ENCODE results near the gene NOTO.
"Not testable (repeated sequence)": the region's sequence is repeated elsewhere in the genome, so short reads cannot be mapped to it uniquely, and the experiment has no call there.

Gene NOTO, protein sequence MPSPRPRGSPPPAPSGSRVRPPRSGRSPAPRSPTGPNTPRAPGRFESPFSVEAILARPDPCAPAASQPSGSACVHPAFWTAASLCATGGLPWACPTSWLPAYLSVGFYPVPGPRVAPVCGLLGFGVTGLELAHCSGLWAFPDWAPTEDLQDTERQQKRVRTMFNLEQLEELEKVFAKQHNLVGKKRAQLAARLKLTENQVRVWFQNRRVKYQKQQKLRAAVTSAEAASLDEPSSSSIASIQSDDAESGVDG

DNA sequence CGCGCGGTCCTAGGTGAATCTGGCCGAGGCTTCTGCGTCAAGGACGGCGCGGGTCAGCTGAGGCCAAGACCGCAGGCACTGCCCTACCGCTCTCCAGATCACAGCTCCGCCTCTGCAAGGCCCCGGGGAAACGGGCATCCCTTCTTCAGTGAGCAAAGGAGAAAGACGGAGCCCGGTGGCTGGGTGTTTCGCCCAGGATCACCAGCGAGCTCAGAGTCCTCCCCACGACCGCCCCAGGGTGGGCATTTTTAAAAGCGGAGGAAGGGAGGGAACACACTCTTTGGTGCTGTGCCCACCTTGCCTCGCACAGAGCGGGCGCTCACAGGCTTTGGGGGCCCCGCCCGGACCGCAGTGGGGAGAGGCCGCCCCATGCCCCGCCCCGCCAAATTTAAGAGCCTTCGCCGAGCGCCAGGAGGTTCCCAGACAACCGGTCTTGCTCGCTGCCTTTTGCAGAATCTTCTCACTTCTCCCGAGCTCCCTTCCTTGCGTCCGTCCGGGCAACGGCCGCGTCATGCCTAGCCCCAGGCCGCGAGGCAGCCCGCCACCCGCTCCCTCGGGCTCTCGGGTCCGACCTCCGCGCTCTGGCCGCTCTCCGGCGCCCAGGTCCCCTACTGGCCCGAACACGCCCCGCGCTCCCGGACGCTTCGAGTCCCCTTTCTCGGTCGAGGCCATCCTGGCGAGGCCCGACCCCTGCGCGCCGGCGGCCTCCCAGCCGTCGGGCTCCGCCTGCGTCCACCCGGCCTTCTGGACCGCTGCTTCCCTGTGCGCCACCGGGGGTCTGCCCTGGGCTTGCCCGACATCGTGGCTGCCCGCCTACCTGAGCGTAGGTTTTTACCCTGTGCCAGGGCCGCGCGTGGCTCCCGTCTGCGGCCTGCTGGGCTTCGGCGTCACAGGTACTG lies at the start of gene NOTO:
NOTO (plus strand) TSS at position 419 of the 899 bp plus-strand sequence; CDS start at position 512, 93 bp downstream.
- DNase-seq (ENCODE audit: low spot score), result no peak

DNA sequence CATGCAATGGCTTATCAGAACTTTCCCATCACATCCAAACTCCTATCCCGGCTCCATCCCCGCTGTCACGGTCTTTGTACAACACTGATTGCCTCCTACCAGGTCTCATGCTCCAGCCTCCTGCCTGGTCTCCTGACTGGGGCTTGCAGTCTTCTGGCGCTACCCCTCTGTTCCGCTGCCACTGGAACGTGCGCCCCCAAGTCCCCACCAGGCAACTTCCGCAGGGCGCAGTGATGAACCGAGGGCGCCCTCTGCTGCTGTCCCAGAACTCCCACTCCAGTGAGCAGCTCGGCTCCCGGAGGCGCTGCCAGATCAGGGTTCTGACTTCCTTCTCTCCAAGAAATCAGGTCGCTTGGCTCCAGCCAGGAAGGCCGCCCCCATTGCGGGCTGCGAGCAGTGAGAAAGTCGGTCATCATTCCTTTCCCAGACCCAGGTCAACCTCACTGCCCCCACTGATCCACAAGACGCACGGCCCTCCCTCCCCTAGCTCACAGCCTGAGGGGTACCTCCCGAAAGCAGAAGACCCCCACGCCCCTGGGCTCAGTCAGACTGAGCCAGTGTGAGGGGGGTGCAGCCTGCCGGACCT lies 45.7 kb upstream of the NOTO start:
- no peak for DNase-seq (ENCODE audit: low spot score)

DNA sequence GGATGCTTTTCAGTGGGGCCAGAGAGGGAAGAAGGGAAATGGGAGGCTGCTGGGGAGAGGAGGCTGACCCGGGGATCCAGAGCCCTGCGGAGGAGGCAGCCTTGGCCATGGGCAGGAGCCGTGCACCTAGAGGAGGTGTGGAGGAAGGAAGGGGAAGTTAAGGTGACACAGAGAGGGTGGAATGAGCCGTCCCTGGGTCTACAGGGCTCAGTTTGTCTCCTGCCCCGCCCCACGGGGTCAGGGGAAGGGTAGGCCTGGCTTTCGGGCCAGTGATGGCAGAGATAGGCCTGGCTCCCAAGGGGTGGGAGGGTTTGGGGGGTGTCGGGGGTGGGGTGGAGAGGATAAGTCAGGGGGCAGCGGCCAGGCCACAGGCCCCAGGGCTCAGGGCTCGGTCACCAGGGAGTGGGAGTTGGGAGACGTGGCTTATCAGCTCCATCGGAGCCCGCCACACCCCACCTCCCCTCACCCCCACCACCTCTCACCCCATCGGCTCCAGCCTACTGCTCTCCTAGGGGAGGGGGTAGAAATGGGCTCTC lies 39.5 kb upstream of the NOTO start:
- DNase-seq (ENCODE audit: low spot score), result no peak

DNA sequence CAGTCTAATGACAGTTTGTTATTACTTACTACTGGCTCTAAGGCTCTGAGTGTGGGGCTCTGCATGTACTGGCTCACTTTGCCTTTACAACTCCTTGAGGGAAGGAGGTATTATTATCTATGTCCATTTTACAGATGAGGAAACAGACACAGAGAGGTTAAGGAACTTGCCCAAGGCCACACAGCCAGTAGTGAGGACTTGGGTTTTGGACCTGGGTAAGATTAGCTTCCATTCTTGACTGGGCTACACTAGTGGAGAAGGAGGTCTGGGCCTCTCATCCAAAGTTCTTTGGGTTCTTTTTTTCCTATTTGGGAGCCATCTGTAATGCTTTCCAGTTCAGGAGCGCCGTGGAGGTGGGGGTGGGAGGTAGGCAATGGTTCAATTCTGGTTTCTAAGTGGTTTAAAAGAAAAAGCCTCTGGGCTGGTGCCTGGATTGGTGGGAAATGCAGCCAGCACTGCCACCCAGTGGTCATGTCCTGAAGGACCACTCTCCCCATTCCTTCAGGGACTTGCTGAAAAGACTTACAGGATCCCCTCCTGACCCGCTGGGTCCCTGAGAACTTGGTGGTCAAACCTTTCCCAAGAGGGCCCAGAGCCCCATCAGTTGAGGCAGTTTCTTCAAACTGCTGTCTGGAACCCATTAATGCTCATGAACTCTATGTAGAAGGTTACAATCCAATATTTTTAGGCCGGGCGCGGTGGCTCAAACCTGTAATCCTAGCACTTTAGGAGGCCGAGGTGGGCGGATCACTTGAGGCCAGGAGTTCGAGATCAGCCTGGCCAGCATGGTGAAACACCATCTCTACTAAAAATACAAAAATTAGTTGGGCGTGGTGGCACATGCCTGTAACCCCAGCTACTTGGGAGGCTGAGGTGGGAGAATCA lies 38.6 kb upstream of the NOTO start:
- DNase-seq (ENCODE audit: low spot score), result peak; percentile 82

DNA sequence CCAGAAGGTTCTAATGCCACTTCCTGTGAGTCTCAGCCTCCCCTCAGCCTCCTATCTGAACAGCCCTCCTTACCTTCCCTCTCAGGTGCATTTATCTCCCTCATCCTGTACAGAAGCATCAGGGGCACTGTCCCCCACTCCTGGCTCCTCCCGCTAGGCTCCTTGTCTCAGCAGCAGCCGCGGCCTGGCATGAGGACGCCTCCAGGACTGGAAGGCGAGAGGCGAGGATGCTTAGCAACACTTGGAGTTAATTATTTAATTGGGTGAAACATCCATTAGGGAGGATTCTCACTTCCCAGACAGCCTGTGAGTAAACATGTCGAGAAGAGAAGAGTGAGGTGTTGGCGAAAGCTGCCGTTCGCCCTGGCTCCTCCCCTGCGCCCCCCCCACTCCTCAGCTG lies 36.4 kb upstream of the NOTO start:
- not testable (repeated sequence) for DNase-seq (ENCODE audit: low spot score)

DNA sequence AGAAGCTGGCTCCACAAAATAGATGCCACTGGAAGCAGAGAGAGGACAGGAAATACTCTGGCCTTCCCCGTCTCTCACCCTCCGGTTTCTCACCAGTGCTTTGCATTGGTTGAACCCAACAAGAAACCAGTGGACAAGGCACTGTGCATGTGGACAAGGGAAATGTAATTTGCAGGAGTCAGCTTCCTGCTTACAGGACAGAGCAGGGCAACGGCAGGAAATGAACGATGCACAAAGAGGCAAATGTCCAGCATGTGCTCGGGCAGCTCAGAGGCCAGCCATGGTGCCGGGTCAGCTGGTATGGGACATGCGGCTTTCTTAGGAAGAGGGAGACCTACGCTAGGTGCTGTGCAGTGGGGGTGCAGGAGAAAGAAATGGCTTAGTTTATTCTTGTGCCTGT lies 35.6 kb upstream of the NOTO start:
- not testable (repeated sequence) for DNase-seq (ENCODE audit: low spot score)

DNA sequence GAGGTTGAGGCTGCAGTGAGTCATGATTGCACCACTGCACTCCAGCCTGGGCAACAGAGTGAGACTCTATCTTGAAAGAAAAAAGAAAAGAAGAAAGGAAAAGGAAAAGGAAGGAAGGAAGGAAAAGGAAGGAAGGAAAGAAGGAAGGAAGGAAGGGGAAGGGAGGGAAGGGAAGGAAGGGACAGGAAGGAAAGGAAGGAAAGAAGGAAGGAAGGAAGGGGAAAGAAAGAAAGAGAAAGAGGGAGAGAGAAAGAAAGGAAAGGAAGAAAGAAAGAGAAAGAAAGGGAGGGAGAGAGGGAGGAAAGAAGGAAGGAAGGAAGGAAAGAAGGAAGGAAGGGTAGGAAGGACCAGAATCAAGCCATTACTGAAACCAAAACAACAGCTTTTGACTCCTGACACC lies 34.0 kb upstream of the NOTO start:
- DNase-seq (ENCODE audit: low spot score), result not testable (repeated sequence)

DNA sequence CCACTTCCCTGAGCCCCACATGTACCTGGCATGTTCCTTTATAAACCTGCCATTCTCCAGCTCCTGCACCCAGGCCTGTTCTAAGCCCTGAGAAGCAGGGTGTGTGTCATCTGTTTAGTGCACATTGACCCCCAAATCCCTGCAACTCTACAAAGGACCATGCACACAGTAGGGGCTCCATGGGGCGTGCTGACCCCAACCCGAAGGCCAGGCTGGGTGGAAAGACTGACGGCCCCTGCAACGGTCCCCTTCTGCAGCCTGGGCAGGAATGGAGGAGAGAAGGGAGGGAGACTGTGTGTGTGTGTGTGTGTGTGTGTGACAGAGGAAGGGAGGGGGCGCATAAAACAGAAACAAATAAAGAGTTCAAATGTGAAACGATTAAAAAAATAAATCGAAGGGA lies 32.0 kb upstream of the NOTO start:
- not testable (repeated sequence) for DNase-seq (ENCODE audit: low spot score)

DNA sequence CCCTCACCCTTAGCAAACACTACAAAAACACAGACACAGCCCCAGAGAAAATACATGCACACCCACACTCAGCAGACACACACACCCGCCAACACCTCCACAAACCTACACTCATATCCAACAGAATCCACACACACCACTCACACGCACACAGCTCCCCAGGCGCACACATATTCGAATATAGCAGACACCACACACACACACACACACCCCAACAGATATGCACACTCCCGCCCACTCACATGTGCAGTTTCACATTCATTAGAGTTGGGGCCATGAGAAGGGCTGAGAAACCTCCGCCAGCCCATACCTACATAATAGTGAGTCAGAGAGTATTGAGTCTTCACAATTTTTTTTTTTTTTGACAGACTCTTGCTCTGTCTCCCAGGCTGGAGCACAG lies 29.4 kb upstream of the NOTO start:
- no peak for DNase-seq (ENCODE audit: low spot score)

DNA sequence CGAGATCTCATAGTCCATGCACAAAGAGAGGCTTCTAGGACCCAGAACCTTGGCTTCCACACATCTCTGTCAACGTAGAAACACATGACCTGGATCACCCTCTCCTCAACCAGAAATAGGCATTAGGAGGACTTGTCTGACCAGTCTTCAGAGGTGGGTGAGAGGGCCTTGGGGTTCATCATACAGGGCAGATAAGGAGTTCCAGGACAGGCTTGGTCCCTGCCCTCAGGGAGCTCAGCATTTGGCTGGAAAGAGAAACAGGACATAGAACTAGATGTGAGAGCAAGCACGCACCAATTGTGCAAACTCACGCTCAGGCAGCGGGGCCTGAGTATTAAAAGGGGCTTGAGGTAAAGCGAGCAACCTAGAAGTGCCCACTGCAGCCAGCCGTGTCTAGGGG lies 28.6 kb upstream of the NOTO start:
- DNase-seq (ENCODE audit: low spot score), result no peak

DNA sequence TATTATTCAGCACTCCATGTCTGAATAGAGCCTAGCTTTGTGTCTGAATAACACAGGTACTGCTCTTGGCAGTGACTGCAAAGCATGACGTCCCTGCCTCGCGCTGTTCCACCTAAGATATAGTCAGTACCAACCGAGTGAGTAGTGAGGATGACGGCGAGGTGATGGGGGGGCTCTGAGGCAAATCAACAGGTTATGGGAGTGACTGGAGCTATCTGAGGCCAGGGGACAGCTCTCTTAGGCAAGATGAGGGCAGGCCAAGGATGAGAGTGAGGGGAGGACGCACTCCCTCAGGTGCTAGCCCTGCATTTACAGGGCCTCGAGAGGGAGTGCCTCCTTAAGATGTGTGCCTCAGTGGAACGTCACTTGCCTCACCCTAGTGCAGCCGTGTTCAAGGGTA lies 28.1 kb upstream of the NOTO start:
- no peak for DNase-seq (ENCODE audit: low spot score)

DNA sequence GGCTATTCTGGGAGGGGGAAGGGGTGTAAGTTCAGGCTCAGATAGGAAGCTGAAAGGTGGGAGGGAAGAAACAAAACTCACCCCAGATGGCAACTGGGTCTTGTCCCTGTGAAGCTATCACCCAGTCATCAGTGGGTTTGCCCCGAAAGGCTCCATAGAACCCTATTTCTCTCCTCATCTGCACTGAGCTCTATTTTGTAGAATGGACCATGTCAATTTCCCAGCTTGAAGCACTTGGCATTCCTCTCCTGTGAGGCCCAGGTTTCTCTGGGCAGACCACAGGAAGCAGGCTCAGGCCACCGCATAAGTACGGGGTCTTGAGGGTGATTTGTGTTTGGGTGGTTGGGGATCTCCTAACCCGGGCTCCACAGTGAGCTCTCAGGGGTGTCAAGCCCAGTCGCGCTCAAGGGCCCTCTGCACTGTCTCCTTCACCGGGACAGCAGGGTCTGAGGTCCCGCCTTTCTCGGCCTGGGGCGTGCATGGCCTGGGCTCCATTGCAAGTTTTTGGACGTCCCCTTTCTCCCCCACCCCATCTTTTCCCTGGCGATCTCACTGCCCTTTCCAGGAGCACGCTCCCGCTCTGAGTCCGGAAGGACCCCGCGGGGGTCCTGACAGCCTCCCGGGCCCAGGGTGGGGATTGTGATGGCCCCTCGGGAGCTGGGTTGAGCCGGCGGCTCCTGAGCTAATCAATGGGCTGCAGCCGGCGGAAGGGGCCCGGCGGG lies 27.3 kb upstream of the NOTO start:
- no peak for DNase-seq (ENCODE audit: low spot score)

DNA sequence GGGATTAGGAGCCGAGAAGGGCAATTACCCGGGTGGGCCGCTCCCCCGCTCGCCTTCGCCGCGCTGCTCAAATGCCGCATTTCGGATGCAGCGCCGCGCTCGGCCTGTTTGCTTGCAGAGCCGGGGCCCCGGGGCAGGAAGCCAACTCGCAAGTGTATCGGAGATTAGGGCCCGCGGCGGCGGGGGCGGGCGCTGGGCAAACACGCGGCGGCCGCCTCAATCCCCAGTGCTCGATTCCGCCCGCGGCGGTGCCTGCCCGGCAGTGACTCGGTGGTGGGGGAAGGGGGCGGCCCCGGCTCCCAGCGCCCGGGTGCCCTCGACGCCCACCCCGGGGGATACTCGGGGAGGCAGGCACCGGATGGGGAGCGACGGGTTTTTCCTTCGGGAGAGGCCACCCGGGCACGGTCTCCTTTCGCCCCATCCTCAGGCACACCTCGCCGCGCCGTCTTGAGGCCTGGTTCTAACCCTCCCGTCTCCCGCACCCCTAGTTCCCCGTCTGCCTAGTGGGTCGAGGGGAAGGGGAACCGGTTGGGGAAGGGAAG lies 26.6 kb upstream of the NOTO start:
- DNase-seq (ENCODE audit: low spot score), result peak; percentile 74

DNA sequence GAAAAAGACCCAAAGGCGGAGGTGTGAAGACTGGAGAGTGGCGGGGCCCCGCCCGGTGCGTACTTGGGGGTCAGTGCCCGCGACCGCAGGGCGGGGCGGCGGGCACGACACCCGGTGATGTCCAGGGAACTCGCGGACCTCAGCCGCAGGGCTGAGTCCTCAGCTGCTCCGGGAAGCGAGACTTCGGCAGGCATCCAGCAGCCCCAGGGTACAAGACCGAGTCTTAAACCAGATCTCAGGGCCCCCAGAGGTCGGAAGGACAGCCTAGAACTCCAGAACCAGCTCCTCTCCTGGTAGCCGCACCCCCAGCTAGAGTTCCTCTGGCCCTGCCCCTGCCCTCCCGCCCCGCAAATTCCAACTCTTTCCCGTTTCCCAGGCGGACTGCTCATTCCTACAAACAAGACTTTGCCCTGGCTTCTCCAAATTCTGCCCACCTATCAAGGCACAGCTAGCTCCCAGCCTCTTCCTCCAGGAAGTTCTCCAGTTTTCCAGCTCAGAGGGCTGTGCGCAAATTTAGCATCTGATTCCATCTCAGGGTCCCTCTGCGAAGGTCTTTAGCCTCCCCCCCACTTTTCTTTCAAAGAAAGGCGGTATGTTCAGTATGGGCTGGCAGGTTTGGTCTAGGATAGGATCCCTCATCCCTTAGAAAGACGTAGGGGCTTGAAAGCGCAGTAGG lies 26.0 kb upstream of the NOTO start:
- no peak for DNase-seq (ENCODE audit: low spot score)

DNA sequence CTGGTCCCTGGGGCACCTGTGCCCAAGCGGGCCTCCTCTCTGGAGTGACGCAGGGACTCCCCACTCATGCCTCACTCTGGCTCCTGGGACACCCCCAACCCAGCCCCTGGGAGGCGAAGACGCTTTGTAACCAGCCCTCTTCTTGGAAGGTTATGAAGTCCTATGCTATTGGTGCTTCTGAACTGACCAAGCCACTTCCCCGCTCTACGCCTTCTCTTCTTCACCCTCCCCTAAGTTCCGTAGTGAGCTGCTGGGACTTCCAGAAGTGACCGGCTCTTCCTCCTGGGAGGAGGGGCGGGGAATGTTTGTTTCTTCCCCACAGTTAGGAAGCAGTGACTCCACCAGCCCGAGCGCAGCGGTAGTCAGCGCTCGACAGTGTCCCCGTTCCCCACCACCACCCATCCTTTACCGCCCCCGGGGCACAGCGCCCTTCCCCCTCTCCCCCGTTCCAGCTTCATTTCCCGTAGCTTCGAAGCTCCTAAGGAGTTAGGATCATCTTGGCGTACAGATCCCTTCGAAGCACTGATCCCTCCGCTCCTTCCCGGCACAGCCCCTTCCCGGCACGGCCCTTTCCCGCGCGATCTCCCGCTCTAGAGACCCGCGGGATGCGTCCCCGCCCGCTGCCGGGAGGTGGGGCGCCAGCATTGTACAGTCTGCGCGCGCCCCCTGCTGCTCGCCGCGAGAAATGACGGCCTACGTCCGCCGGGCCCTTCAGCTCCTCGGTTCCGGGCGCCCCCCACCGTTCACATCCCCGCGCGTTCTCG lies 25.3 kb upstream of the NOTO start:
- peak; percentile 93 for DNase-seq (ENCODE audit: low spot score)

DNA sequence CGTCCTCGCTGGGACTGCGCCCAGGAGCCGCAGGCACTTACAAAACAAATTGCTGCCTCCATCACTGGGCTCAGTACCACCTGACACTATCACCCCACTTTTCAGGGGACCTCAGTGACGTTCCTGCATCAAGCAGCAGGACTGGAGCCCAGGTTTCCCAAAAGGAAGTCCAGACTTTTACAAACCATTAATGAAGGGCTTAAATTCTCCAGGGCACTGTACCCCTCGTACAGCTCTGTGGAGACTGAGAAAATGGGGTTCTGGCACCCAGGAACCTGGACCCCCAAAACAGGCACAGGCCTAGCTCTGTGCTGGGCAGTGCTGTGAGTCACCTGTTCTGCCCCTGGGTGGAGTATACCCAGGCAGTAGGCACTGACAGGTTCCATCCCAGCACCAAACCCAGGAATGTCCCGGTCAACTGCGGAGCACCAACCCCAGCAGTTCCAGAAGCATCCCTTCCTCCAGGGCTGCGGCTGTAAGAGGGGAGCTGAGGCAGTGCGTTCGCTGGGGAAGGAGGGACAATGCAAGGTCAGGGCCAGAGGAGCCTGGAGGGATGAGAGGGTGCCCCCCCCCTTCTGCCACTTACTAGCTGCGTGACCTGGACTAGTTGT lies 24.6 kb upstream of the NOTO start:
- DNase-seq (ENCODE audit: low spot score), result no peak

DNA sequence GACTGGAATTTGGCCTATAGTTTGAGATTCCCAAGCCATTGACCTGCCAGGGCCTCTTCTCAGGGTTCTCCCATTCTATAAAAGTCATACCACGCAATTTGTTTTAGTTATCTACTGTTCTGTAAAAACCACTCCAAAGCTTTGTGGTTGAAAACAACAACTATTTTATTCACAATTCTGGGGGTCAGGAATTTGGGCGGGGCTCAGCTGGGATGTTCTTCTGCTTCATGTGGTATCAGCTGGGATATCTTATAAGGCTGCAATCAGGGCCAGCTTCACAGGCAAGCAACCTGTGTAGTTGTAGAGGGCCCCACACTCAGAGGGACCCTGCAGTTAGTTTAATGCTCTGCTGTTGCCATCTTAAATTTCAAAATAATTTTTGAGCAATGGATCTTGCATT lies 16.4 kb upstream of the NOTO start:
- DNase-seq (ENCODE audit: low spot score), result no peak

DNA sequence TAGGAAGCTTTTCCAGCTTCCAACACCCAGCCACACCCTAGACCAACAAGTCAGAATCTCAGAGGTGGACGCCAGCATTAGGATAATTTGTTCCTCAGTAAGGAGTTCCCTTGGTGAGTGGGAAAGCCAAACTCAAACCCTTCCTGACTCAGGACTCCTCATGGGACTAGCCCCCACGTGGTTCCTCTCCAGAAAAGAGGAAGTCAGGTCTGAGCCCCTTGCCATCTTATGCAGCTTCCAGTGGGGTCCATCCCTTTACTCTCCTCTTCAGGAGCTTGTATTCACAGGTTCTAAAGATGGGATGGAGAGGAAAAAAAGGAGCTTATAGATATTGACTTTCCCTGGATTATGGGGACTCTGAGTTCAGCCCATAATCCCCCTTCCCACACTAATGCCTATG lies 14.8 kb upstream of the NOTO start:
- no peak for DNase-seq (ENCODE audit: low spot score)

DNA sequence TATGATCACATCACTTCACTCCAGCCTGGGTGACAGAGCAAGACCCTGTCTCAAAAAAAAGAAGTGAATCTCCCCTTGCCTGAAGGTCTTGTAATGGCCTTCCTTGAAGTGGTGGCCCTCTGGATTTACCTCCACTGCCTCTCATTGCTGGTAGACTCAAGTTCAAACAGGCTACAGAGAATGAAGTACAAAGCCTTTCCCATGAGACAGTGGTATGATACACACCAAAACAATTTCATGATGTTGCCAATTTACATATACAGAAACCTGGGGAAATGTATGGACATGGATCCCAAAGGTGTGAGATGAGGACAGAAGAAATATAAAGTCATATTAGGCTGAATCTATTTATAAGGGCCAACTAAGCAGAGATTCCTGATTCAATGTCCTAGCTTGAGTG lies 4.8 kb upstream of the NOTO start:
- DNase-seq (ENCODE audit: low spot score), result no peak

All from left forelimb (tissue), 1 donor.